GM23338 (cell line): ENCODE data around the gene CORT. TPM values are rescaled to one million over a fixed set of nuclear protein-coding genes. Genes with fewer than 3 reads are reported as not detected.

Experiments used
- ATAC-seq: fragments of 200-7000 bp; cut with Tn5 transposase; 3 replicates; pipeline ENCODE4 v1.9.1; 2020
- DNase-seq: peaks from one replicate; pipeline ENCODE4 v3.0.0-alpha.2; 2015; ENCODE audit warnings: low spot score
- H2AFZ ChIP-seq: fragments of 200-600 bp; sonication (generic); 2 replicates; pipeline ENCODE4 v1.8.0; 2016; ENCODE audit warnings: antibody characterized with exemption, mild to moderate bottlenecking, moderate library complexity
- H3F3A ChIP-seq: fragments of 200-600 bp; sonication (generic); replicated peaks from 2 replicates; pipeline ENCODE4 v1.8.0; 2017; ENCODE audit warnings: antibody characterized with exemption, mixed run types, low read depth
- H3K27ac ChIP-seq: fragments of 200-600 bp; sonication (generic); 2 replicates; pipeline ENCODE4 v1.6.1; 2016; ENCODE audit warnings: low read depth
- H3K27me3 ChIP-seq: fragments of 200-600 bp; sonication (generic); 2 replicates; pipeline ENCODE4 v1.8.0; 2016; ENCODE audit warnings: mild to moderate bottlenecking, mixed run types, moderate library complexity; ENCODE audit not compliant: insufficient read depth
- H3K36me3 ChIP-seq: fragments of 200-600 bp; sonication (generic); 2 replicates; pipeline ENCODE4 v1.8.0; 2016; ENCODE audit warnings: mild to moderate bottlenecking; ENCODE audit not compliant: insufficient read depth
- H3K4me1 ChIP-seq: fragments of 200-600 bp; sonication (generic); 2 replicates; pipeline ENCODE4 v1.8.0; 2016; ENCODE audit warnings: mild to moderate bottlenecking, moderate library complexity; ENCODE audit not compliant: insufficient read depth
- H3K4me2 ChIP-seq: fragments of 200-600 bp; sonication (generic); 2 replicates; pipeline ENCODE4 v1.7.1; 2017; ENCODE audit warnings: mixed run types
- H3K4me3 ChIP-seq: fragments of 200-600 bp; sonication (generic); 2 replicates; pipeline ENCODE4 v1.6.1; 2016; ENCODE audit warnings: mixed run types
- H3K79me2 ChIP-seq: fragments of 200-600 bp; sonication (generic); replicated peaks from 2 replicates; pipeline ENCODE4 v1.8.0; 2017; ENCODE audit warnings: mild to moderate bottlenecking; ENCODE audit not compliant: insufficient read depth
- H3K9me2 ChIP-seq: fragments of 200-600 bp; sonication (generic); 2 replicates; pipeline ENCODE4 v1.8.0; 2017; ENCODE audit not compliant: insufficient read depth
- H4K20me1 ChIP-seq: fragments of 200-600 bp; sonication (generic); replicated peaks from 2 replicates; pipeline ENCODE4 v1.8.0; 2017; ENCODE audit warnings: mild to moderate bottlenecking; ENCODE audit not compliant: insufficient read depth
- H3K27ac Mint-ChIP-seq: 2 replicates; pipeline ENCODE4 v1.8.0; 2020; ENCODE audit warnings: inconsistent platforms, mild to moderate bottlenecking, moderate library complexity, mixed read lengths
- H3K27me3 Mint-ChIP-seq: 3 replicates; pipeline ENCODE4 v1.8.0; 2022; ENCODE audit warnings: low read depth, mild to moderate bottlenecking, moderate library complexity, mixed read lengths, inconsistent platforms; ENCODE audit not compliant: insufficient read depth, poor library complexity
- H3K36me3 Mint-ChIP-seq: 3 replicates; pipeline ENCODE4 v1.8.0; 2021; ENCODE audit warnings: low read depth, mild to moderate bottlenecking, inconsistent platforms, moderate library complexity, mixed read lengths
- H3K4me1 Mint-ChIP-seq: 3 replicates; pipeline ENCODE4 v1.8.0; 2020; ENCODE audit warnings: mild to moderate bottlenecking, inconsistent platforms, mixed read lengths
- H3K4me3 Mint-ChIP-seq: 3 replicates; pipeline ENCODE4 v1.8.0; 2021; ENCODE audit warnings: moderate library complexity, mild to moderate bottlenecking, inconsistent platforms, mixed read lengths
- H3K9me3 Mint-ChIP-seq: 3 replicates; pipeline ENCODE4 v1.8.0; 2020; ENCODE audit warnings: moderate library complexity, mild to moderate bottlenecking, inconsistent platforms, mixed read lengths
- EZH2 ChIP-seq: fragments of 200-600 bp; sonication (generic); IDR thresholded peaks from one replicate; pipeline ENCODE4 v1.8.0; 2017; ENCODE audit warnings: antibody characterized with exemption, mild to moderate bottlenecking, low read depth; ENCODE audit not compliant: unreplicated experiment
- EZH2phosphoT487 ChIP-seq: fragments of 200-600 bp; sonication (generic); IDR thresholded peaks from one replicate; pipeline ENCODE4 v1.8.1; 2018; ENCODE audit warnings: antibody characterized with exemption; ENCODE audit not compliant: unreplicated experiment
- STAT1 ChIP-seq: IDR thresholded peaks from one replicate; pipeline ENCODE4 v1.6.1; 2016; ENCODE audit warnings: antibody characterized with exemption; ENCODE audit not compliant: unreplicated experiment
- ZNF114 ChIP-seq: fragments of 250-450 bp; sonication (Bioruptor Pico); IDR thresholded peaks from 2 replicates; pipeline ENCODE4 v1.5.0; 2020; ENCODE audit warnings: mild to moderate bottlenecking, moderate library complexity
- ZNF331 ChIP-seq: fragments of 250-450 bp; sonication (Bioruptor Pico); IDR thresholded peaks from 2 replicates; pipeline ENCODE4 v1.5.0; 2020; ENCODE audit warnings: low read depth, mild to moderate bottlenecking, moderate library complexity
- polyA plus RNA-seq: library from polyadenylated mRNA; unstranded; fragments of >200 nt; fragmentation: Nextera tagmentation; extraction: Ambion mirVana; gene quantifications from 2 replicates; pipeline ENCODE4 v1.2.1, GENCODE V29; 2016
- total RNA-seq: library from RNA; depleted of rRNA; stranded (reverse); fragments of >200 nt; shearing (Covaris generic); gene quantifications from 2 replicates; pipeline ENCODE4 v1.2.3, GENCODE V29; 2014
- TF ChIP-seq, protein P1 (sequence below): IDR thresholded peaks from one replicate; pipeline ENCODE4 v1.6.1; 2018; ENCODE audit warnings: antibody characterized with exemption; ENCODE audit not compliant: unreplicated experiment
- TF ChIP-seq, protein P2 (sequence below), 2 experiments: fragments of 200-600 bp in 1 of 2; sonication (generic) in 1 of 2; conservative IDR thresholded peaks; 2 replicates each; pipeline versions ENCODE4 v1.5.1 to v1.6.1; 2016 to 2017; ENCODE audit warnings: antibody characterized with exemption in 2 of 2, low read depth in 2 of 2, mild to moderate bottlenecking in 2 of 2, moderate library complexity in 1 of 2

Gene CORT
- total and polyA plus RNA-seq, 2 experiments from 2014 or later: 1.4 TPM; not detected in 1

DNA sequence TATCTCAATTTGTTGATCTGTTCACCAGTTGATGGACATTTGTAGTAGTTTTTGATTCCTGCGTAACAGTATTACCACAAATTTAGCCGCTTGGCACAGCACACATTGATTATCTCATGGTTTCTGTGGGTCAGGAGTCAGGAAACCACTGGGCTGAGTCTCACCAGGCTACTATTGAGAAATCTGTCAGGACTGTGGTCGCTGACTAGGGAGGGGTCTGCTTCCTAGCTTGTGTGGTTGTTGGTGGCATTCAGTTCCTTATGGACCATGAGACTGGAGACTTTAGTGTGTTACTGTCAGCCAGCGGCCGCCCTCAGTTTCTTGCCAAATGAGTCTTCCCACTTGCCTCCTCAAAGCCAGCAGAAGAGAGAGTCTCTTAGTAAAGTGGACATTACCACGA, 34.7 kb downstream of the CORT start (continued):
- TF ChIP-seq, protein P1, sequence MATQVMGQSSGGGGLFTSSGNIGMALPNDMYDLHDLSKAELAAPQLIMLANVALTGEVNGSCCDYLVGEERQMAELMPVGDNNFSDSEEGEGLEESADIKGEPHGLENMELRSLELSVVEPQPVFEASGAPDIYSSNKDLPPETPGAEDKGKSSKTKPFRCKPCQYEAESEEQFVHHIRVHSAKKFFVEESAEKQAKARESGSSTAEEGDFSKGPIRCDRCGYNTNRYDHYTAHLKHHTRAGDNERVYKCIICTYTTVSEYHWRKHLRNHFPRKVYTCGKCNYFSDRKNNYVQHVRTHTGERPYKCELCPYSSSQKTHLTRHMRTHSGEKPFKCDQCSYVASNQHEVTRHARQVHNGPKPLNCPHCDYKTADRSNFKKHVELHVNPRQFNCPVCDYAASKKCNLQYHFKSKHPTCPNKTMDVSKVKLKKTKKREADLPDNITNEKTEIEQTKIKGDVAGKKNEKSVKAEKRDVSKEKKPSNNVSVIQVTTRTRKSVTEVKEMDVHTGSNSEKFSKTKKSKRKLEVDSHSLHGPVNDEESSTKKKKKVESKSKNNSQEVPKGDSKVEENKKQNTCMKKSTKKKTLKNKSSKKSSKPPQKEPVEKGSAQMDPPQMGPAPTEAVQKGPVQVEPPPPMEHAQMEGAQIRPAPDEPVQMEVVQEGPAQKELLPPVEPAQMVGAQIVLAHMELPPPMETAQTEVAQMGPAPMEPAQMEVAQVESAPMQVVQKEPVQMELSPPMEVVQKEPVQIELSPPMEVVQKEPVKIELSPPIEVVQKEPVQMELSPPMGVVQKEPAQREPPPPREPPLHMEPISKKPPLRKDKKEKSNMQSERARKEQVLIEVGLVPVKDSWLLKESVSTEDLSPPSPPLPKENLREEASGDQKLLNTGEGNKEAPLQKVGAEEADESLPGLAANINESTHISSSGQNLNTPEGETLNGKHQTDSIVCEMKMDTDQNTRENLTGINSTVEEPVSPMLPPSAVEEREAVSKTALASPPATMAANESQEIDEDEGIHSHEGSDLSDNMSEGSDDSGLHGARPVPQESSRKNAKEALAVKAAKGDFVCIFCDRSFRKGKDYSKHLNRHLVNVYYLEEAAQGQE: no peak
- no peak for TF ChIP-seq ZNF114 (CRISPR knock-in tag)

DNA sequence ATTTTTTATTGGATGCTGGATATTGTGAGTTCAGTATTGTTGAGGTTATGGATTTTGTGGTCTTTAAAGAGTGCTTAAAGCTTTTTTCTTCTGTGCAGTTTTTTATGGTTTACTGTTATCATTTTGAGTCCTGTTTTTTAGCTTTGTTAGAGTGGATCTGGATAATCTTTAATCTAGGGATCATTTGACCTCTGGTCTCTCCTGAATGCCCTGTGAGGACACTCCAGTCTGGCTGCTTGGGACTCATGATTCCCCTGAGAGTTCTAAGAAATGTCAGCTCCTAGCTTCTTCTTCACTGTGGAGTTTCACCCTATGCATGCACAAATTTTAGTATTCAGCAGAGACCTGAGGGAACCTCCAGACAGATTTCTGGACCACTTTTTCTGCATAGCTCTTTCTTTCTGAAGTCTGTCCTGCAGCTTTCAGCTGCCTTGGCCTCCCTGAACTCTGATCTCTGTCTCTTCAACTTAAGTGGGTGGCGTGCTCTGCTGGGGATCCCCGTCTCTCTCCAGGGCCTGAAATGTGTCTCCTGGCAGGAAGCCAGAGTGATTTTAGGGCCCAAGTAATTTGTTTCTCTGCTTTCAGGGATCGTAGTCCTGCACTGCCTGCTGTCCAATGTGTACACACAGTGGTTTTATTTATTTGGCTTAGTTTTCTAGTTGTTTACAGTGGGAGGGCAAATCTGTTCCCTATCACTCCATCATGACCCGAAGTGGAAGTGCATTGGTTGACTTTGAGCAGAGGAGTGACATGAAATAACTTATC, 39.6 kb downstream of the CORT start:
- Histone ChIP-seq H3K4me3 (no peak overlapping the region), H3F3A (peaks cover 6% of the 10 kb centered on the region; the same call in 1 of the 2 replicates), H2AFZ (no peak overlapping the region), H3K79me2 (peaks cover 84% of the 10 kb centered on the region), H4K20me1 (peaks cover 28% of the 10 kb centered on the region), H3K4me2 (no peak overlapping the region), H3K4me1 (peaks cover 3% of the 10 kb centered on the region), H3K36me3 (no peaks in the 10 kb centered on the region), H3K9me2 (no peaks in the 10 kb centered on the region), H3K27me3 (no peaks in the 10 kb centered on the region), H3K27ac (no peak overlapping the region; the same call in 1 of the 2 replicates)
- TF ChIP-seq EZH2 (no peak), EZH2phosphoT487 (no peak), ZNF331 (CRISPR knock-in tag) (no peak)
- no peak for ATAC-seq
- Mint-ChIP-seq H3K4me1 (peaks cover 12% of the 10 kb centered on the region), H3K36me3 (no peaks in the 10 kb centered on the region; the same call in 2 of the 3 replicates), H3K9me3 (no peaks in the 10 kb centered on the region; the same call in 2 of the 3 replicates), H3K27me3 (peaks cover 7% of the 10 kb centered on the region), H3K27ac (no peak overlapping the region), H3K4me3 (no peak overlapping the region)
- no peak for DNase-seq

DNA sequence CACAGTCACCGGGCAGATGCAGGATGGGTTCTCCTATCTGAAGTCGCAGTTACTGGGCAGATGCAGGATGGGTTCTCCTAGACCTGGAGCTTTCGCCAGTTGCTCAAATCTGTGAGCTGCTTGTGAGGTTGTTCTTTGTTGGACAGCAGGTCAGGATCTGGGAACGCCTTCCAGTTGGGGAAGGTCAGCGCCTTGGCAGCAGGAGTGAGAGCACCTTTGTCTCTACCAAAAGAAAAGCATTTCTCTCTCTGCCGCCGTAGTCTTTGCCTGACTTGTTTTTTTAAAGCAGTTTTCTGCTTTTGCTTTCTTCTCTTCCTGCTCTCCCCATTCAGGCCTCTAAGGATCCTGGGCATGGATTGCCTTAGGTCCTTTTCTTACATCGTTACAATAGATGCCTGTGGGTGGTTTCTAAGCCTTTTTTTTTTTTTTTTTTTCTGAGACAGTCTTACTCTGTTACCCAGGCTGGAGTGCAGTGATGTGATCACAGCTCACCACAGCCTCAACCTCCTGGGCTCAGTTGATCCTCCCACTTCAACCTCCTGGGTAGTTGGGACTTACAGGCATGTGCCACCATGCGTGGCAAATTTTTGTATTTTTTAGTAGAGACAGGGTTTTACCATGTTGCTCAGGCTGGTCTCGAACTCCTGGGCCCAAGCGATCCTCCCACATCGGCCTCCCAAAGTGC, 40.6 kb downstream of the CORT start:
- no peaks in the 10 kb centered on the region; the same call in 2 of the 3 replicates for H3K9me3 Mint-ChIP-seq
- DNase-seq: no peak
- Histone ChIP-seq H3K4me3 (no peak overlapping the region), H3K27ac (no peak overlapping the region), H2AFZ (no peak overlapping the region), H3K27me3 (no peaks in the 10 kb centered on the region), H3F3A (peaks cover 7% of the 10 kb centered on the region; the same call in 1 of the 2 replicates), H3K36me3 (no peaks in the 10 kb centered on the region), H4K20me1 (peaks cover 26% of the 10 kb centered on the region), H3K9me2 (no peaks in the 10 kb centered on the region), H3K79me2 (peaks cover 82% of the 10 kb centered on the region), H3K4me1 (peaks cover 6% of the 10 kb centered on the region), H3K4me2 (no peak overlapping the region)
- H3K4me3 Mint-ChIP-seq: no peak overlapping the region
- peak; percentile 15 for ATAC-seq
- peaks cover 7% of the 10 kb centered on the region for H3K27me3 Mint-ChIP-seq
- H3K27ac Mint-ChIP-seq: no peak overlapping the region
- peaks cover 18% of the 10 kb centered on the region for H3K4me1 Mint-ChIP-seq
- H3K36me3 Mint-ChIP-seq: no peaks in the 10 kb centered on the region; the same call in 2 of the 3 replicates
- TF ChIP-seq EZH2phosphoT487 (no peak), ZNF331 (CRISPR knock-in tag) (no peak), STAT1 (no peak)
- TF ChIP-seq, protein P2, sequence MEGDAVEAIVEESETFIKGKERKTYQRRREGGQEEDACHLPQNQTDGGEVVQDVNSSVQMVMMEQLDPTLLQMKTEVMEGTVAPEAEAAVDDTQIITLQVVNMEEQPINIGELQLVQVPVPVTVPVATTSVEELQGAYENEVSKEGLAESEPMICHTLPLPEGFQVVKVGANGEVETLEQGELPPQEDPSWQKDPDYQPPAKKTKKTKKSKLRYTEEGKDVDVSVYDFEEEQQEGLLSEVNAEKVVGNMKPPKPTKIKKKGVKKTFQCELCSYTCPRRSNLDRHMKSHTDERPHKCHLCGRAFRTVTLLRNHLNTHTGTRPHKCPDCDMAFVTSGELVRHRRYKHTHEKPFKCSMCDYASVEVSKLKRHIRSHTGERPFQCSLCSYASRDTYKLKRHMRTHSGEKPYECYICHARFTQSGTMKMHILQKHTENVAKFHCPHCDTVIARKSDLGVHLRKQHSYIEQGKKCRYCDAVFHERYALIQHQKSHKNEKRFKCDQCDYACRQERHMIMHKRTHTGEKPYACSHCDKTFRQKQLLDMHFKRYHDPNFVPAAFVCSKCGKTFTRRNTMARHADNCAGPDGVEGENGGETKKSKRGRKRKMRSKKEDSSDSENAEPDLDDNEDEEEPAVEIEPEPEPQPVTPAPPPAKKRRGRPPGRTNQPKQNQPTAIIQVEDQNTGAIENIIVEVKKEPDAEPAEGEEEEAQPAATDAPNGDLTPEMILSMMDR (conservative IDR thresholded peaks at IDR 0.05; ENCODE audit: low read depth in 2 of 2): no peak
